Caco-2 (cell line): Measurements from ENCODE around the gene CENPH. TPM values are rescaled to one million over a fixed set of nuclear protein-coding genes. Genes with fewer than 3 reads are reported as not detected.
"Not testable (repeated sequence)": the region's sequence is repeated elsewhere in the genome, so short reads cannot be mapped to it uniquely, and the experiment has no call there.

Experiments
- BruUV-seq: library from RNA; stranded (reverse); fragments of 400-500 nt; replicated peaks from 2 replicates; lab custom pipeline; 2021; lab: Mats Ljungman, UMichigan
- CTCF ChIA-PET: fragments of 300-600 bp; sonication (Branson Sonifier 250); formaldehyde crosslinking; loops from one replicate; lab custom pipeline; 2022; ENCODE audit warnings: antibody characterized with exemption; lab: Charles Lee
- POLR2A ChIA-PET: fragments of 300-600 bp; sonication (Branson Sonifier 250); formaldehyde crosslinking; loops from one replicate; lab custom pipeline; 2022; ENCODE audit warnings: antibody characterized with exemption; lab: Charles Lee
- DNase-seq, 2 experiments: peaks; one replicate each; pipeline versions ENCODE4 v3.0.0 to v3.0.0-alpha.2; 2020 to 2022
- H3K27me3 ChIP-seq: replicated peaks from 2 replicates; pipeline ENCODE4 v1.6.0; 2011; ENCODE audit warnings: low read length; ENCODE audit not compliant: control insufficient read depth, insufficient read depth
- H3K36me3 ChIP-seq: 2 replicates; pipeline ENCODE4 v1.5.1; 2011; ENCODE audit warnings: low read length; ENCODE audit not compliant: control insufficient read depth, insufficient read depth
- H3K4me1 ChIP-seq: fragments of 250-450 bp; sonication (Bioruptor Pico); 2 replicates; pipeline ENCODE4 v1.5.1; 2020; ENCODE audit warnings: mild to moderate bottlenecking
- H3K4me3 ChIP-seq: 2 replicates; pipeline ENCODE4 v1.5.1; 2011; ENCODE audit warnings: low read depth, mild to moderate bottlenecking, control low read depth, low read length
- H3K9me3 ChIP-seq: fragments of 250-450 bp; sonication (Bioruptor Pico); 2 replicates; pipeline ENCODE4 v1.5.1; 2020; ENCODE audit warnings: mild to moderate bottlenecking, moderate library complexity
- H3K27ac Mint-ChIP-seq: one replicate; pipeline ENCODE4 v1.8.0; 2022; ENCODE audit warnings: mixed read lengths; ENCODE audit not compliant: unreplicated experiment
- H3K27me3 Mint-ChIP-seq: one replicate; pipeline ENCODE4 v1.8.0; 2022; ENCODE audit warnings: mixed read lengths; ENCODE audit not compliant: insufficient read depth, unreplicated experiment
- H3K36me3 Mint-ChIP-seq: one replicate; pipeline ENCODE4 v1.8.0; 2022; ENCODE audit warnings: mild to moderate bottlenecking, mixed read lengths; ENCODE audit not compliant: insufficient read depth, unreplicated experiment
- H3K4me1 Mint-ChIP-seq: one replicate; pipeline ENCODE4 v1.8.0; 2022; ENCODE audit warnings: low read depth, mixed read lengths; ENCODE audit not compliant: unreplicated experiment
- H3K4me3 Mint-ChIP-seq: one replicate; pipeline ENCODE4 v1.8.0; 2022; ENCODE audit warnings: mild to moderate bottlenecking, moderate library complexity, mixed read lengths; ENCODE audit not compliant: unreplicated experiment
- H3K9me3 Mint-ChIP-seq: one replicate; pipeline ENCODE4 v1.8.0; 2022; ENCODE audit warnings: mixed read lengths; ENCODE audit not compliant: unreplicated experiment
- CTCF ChIP-seq, 2 experiments: fragments of 200-600 bp in 1 of 2; IDR thresholded peaks; 1 replicate in 1 of 2; 2 replicates in 1 of 2; pipeline versions ENCODE4 v1.5.1 to v1.8.0; 2011 to 2022; ENCODE audit warnings: antibody characterized with exemption in 1 of 2, control low read depth in 1 of 2, inconsistent platforms in 1 of 2, low read depth in 1 of 2, low read length in 1 of 2, mild to moderate bottlenecking in 1 of 2, moderate library complexity in 1 of 2; ENCODE audit not compliant: insufficient read depth in 1 of 2, severe bottlenecking in 1 of 2, unreplicated experiment in 1 of 2
- intact Hi-C: fragments of 100-400 bp; cut with micrococcal nuclease; formaldehyde crosslinking; loops from one replicate; pipeline ENCODE4 v1.10.0; 2022; ENCODE audit not compliant: unreplicated experiment
- total RNA-seq: library from RNA; stranded (reverse); gene quantifications from 2 replicates; pipeline ENCODE4 v1.2.3, GENCODE V29; 2022

CENPH gene
- total RNA-seq, 1 experiment from 2014 or later: 30.2 TPM

DNA sequence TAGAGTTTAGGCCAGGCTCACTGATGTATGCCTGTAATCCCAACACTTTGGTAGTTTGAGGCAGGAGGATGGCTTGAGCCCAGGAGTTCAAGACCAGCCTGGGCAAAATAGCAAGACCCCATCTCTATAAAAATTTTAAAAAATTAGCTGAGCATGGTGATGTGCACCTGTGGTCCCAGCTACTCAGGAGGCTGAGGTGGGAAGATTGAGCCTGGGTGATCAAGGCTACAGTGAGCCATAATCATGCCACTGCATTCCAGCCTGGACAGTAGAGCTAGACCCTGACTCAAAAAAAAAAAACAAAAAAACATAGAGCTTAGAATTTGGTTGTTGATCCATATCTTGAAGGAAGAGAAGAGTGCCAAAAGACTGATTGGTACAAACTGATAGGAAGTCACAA is 30.6 kb downstream of the CENPH start:
- Mint-ChIP-seq H3K27ac (peak overlapping the region; percentile 58), H3K36me3 (peaks cover 29% of the 10 kb centered on the region), H3K9me3 (no peaks in the 10 kb centered on the region), H3K4me1 (peaks cover 8% of the 10 kb centered on the region), H3K4me3 (no peak overlapping the region), H3K27me3 (no peaks in the 10 kb centered on the region)
- intact Hi-C loops: loop anchor here (5.0 kb wide), 1 partner anchor 112 kb away; the partner anchor contains the start of gene CCDC125
- H3K9me3 ChIP-seq: no peaks in the 10 kb centered on the region
- H3K4me3 ChIP-seq: no peak overlapping the region
- no peak for DNase-seq
- H3K4me1 ChIP-seq: peaks cover 16% of the 10 kb centered on the region
- no peak for TF ChIP-seq CTCF (IDR thresholded peaks at IDR 0.05; ENCODE audit: insufficient read depth in 1 of 2, low read depth in 1 of 2, low read length in 1 of 2, severe bottlenecking in 1 of 2, unreplicated experiment in 1 of 2)
- BruUV-seq: no TSS peak
- peaks cover 1% of the 10 kb centered on the region; the same call in 1 of the 2 replicates for H3K36me3 ChIP-seq
- ChIA-PET CTCF (no interaction called here), POLR2A (interaction anchor here (0.6 kb wide), 1 partner anchor 179 kb away, joined by 10 read pairs; no protein-coding TSS in a partner anchor)
- H3K27me3 ChIP-seq: no peaks in the 10 kb centered on the region

GRCh38 chr5:69220371-69220770 is 31.0 kb downstream of the CENPH start:
- H3K36me3 Mint-ChIP-seq: peaks cover 33% of the 10 kb centered on the region
- POLR2A ChIA-PET: interaction anchor here (0.6 kb wide), 1 partner anchor 178 kb away, joined by 10 read pairs; no protein-coding TSS in a partner anchor
- peaks cover 16% of the 10 kb centered on the region for H3K4me1 ChIP-seq
- H3K9me3 ChIP-seq, H3K27me3 Mint-ChIP-seq, H3K4me1 Mint-ChIP-seq, intact Hi-C loops, H3K4me3 ChIP-seq, H3K9me3 Mint-ChIP-seq, H3K4me3 Mint-ChIP-seq, BruUV-seq, CTCF ChIA-PET, H3K36me3 ChIP-seq, H3K27me3 ChIP-seq, DNase-seq: not testable (repeated sequence)
- peak overlapping the region; percentile 58 for H3K27ac Mint-ChIP-seq

DNA sequence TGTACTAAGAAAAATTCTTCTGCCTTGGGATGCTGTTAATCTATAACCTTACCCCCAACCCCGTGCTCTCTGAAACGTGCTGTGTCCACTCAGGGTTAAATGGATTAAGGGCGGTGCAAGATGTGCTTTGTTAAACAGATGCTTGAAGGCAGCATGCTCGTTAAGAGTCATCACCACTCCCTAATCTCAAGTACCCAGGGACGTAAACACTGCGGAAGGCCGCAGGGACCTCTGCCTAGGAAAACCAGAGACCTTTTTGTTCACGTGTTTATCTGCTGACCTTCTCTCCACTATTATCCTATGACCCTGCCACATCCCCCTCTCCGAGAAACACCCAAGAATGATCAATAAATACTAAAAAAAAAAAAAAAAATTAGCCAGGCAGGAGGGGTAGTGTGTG is 31.4 kb downstream of the CENPH start:
- H3K27ac Mint-ChIP-seq, POLR2A ChIA-PET, H3K9me3 Mint-ChIP-seq, H3K4me3 Mint-ChIP-seq, H3K27me3 ChIP-seq, BruUV-seq, H3K4me1 Mint-ChIP-seq, H3K9me3 ChIP-seq, H3K36me3 ChIP-seq, DNase-seq, H3K27me3 Mint-ChIP-seq, CTCF ChIA-PET, intact Hi-C loops, H3K4me3 ChIP-seq: not testable (repeated sequence)
- H3K4me1 ChIP-seq: peaks cover 17% of the 10 kb centered on the region
- H3K36me3 Mint-ChIP-seq: peaks cover 38% of the 10 kb centered on the region

- Mint-ChIP-seq H3K36me3 (peaks cover 47% of the 10 kb centered on the region), H3K9me3 (no peaks in the 10 kb centered on the region), H3K27ac (no peak overlapping the region), H3K4me3 (no peak overlapping the region), H3K27me3 (no peaks in the 10 kb centered on the region), H3K4me1 (peaks cover 8% of the 10 kb centered on the region)
- no peak for TF ChIP-seq CTCF (IDR thresholded peaks at IDR 0.05; ENCODE audit: insufficient read depth in 1 of 2, low read depth in 1 of 2, low read length in 1 of 2, severe bottlenecking in 1 of 2, unreplicated experiment in 1 of 2)
- Histone ChIP-seq H3K36me3 (peaks cover 1% of the 10 kb centered on the region; the same call in 1 of the 2 replicates), H3K9me3 (no peaks in the 10 kb centered on the region), H3K4me1 (peaks cover 18% of the 10 kb centered on the region; the same call in 1 of the 2 replicates), H3K27me3 (no peaks in the 10 kb centered on the region), H3K4me3 (no peak overlapping the region)
- no peak for DNase-seq
- ChIA-PET CTCF (no interaction called here), POLR2A (no interaction called here)
- intact Hi-C loops: no loop called here
- no TSS peak for BruUV-seq
These were observed 35.1 kb downstream of the CENPH start for GRCh38 chr5:69224520-69224919.
